Stimulated activated CD4-positive, alpha-beta T cell treated with anti-CD3 and anti-CD28 coated beads, Interleukin-1b, Interleukin-23, amount 100 ng/mL, for 48 hours (primary cell): ENCODE results near the gene TAS2R38.
"Not testable (repeated sequence)": the region's sequence is repeated elsewhere in the genome, so short reads cannot be mapped to it uniquely, and the experiment has no call there.

Experiments used
- DNase-seq: peaks from one replicate; pipeline ENCODE4 v3.0.0-alpha.2; 2020

TAS2R38 gene

DNA sequence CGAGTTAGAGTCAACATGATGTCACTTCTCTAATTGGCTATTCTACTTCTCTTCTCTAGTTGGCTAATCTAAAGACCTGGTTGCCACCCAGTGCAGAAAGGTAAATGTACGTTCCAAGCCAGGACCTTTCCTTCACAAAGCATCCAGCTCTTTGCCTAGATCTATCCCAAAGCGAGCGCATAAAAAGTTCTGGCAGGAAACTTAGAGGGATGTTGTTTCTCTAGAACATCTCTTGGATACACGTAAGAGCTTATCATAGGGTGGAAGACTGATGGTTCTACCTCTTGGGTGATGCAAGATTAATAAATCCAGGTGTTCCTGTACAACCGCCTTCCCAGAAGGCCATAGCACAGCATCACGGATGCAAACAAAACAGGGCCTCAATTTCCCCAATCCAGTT is at the start of gene TAS2R38:
TSS of gene TAS2R38 (minus strand) at position 101 of the 400 bp plus-strand sequence. CDS start at position 17, 84 bp downstream.
- DNase-seq: no peak

DNA sequence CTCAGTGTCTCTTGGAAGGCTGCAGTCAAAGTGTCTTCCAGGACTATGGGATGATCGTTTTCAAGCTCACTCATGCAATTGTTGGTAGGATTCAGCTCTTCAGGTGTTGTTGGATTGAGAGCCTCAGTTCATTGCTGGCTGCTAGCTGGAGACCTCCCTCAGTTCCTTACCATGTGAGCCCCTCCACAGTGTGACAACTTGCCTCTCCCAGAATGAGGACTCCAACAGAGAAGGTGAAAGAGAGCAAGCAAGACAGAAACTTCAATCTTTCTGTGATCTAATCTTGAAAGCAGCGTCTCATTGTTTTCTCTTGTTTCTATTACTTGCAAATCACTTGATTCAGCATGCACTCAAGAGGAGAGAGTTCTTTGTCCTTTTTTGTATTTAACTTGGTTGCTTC is 44.6 kb upstream of the TAS2R38 start:
- DNase-seq: no peak

DNA sequence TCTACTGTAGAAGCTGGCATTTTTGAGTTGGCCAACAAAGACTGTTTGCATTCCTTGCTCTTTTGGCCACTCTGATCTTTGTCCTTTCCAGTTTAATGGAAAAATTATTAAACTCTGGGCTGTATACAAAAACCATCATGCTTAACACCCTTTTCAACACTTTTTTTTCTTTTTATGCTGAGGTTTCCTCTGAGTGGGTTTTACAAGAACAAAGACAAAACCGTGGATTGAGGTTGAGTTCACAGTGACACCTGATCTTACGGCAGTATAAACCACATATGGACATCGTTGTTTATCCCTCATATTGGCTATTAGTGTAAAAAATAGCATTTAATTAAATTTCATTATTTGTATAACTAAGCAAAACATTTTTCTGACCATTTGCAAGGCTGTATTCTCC is 43.9 kb upstream of the TAS2R38 start:
- no peak for DNase-seq

DNA sequence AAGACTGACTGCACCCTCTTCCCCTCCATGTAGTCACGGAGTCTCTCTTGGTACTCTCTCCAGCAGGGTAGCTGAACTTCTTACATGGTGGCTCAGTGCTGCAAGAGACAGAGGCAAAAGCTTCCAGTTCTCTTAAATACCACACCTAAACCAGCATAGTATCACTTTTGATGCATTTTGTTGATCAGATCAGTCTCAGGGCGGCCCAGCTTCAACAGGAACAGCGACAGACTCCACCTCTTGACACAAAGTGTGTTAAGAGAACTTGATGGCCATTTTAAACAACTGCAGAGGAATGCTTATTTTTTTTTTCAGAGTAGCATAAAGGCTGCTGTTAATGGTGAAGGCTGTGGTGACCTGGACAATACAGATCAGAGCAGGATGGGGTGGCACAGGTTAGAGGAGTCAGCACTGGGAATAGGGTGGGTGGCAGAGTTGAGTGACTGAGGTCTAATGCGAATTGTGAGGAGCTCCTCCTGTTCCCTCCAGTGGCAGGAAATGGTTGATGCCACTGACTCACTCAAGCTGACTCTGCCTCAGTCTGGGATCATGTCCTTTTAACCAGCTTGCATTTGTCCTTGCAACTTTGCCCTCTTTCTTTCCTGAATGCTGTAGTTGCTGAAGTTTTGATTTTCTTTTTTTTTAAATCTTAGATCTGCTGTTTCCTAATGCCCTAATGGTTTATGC is 39.4 kb upstream of the TAS2R38 start:
- no peak for DNase-seq

DNA sequence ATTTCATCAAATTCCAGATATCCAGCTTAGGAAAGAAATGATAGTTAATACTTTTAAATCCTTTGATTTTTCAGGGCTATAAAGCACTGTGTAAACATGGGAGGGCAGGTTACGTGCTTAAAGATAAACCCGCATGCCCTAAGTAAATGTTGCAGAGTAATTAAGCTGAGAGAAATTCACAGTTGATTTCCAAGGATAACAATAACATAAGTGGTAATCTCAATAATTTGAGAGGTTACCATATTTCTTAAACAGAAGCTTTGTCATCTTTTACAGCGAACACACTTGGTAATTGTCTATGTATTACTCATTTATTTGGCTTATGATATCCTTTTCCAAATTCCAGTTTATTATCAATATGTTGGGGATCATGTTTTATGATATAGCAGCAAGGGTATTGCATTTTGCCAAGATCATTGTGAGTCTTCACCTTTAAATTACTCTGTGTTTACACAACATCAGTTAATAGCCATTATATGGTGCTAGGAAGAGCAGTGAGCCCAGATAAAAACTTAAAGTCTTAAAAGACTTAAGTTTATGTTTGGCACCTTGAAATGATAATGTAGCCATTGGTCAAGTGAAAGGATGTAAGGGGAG is 37.5 kb upstream of the TAS2R38 start:
- DNase-seq: no peak

DNA sequence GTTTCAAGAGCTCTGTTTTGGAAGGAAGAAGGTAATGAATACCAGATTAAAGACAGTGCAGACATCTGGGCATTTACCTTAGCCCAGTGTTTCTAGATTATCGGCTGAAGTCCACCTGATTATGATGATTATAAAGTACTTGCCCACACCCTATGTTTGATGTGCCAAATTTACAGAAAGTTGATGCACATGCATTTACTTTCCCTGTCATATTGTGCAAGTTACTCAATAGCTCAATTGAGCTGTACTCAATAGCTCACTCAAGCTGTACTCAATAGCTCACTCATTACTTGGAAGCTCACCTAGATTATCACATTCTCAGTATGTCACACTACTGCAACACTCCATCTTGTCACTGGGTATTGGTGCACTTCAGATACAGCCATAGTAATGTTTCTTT is 35.6 kb upstream of the TAS2R38 start:
- no peak for DNase-seq

DNA sequence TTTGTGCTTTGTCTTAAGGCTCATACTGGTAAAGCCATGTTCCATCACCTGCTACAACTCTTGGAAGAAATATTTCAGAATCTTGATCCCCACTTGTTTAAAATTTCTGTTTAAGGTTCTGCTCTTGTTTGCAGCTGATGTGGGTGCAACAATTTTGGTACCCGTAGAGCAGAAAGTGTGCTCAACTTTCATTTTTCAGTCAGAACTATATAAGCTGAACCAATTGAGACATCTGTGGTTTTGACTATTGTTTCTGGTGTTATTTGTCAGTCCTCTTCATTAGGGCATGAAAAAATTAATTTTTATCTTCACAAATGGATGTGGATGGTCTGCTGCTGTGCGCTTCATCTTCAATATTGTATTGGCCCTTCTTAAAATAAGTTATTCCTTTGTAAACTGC is 33.0 kb upstream of the TAS2R38 start:
- DNase-seq: no peak

DNA sequence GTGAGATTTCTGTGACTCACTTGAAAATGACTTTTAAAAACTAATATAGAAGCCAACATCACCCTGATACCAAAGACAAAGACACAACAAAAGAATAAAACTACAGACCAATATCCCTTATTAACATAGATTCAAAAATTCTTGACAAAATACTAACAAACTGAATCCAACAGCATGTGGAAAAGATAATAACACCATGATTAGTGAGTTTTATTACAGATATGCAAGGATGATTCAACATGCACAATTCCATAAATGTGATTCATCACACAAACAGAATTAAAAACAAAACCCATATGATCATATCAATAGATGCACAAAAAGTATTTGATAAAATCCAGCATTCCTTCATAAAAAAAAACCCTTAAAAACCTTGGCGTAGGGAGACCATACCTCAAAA is 28.6 kb upstream of the TAS2R38 start:
- no peak for DNase-seq

DNA sequence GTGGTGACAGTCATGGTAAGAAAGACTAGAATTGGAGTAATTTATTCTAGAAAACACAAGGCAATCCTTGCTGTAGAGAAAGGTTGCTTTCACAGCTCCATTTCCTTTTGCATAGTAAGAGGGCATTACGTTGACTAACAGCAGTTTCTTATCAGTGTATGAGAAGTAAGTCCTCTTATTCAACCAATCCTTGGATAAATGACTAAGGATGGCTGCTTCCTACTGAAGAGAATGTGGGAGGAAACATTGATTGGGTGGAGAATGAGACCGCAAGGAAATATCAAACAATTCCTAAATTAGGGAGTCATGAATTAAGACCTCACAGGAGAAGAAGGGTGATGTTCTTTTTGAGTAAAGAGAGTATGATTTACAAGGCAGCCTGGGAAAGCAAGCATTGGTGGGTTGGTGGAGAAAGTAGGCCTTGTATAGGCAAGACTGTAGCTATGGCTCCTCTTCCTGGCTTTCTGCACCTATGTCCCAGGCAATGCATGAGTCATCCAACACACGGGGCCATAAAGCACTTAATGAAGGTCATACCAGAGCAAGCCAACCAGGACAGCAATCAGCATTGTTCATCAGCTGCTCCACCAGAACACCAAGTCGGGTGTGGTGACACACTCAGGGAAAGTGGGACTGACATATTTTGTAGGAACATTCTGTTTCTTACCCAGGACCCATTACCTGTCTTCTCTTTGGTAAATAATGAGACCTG is 27.7 kb upstream of the TAS2R38 start:
- no peak for DNase-seq

DNA sequence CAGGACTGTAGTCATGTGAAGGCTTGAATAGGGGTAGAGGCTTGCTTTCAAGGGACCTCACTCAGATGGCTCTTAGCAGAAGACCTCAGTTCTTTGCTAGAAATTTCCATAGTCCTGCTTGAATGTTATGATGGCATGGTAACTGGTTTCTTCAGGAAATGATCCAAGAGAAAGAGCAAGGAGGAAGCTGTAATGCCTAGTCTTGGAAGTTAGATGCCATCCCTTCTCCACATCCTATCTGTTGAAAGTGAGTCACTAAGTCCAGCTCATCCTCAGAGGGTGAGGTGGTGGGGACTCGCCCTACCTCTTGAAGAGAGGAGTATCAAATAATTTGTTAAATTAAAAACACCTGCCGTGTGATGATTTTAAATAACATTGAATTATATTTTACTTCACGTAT is 26.7 kb upstream of the TAS2R38 start:
- no peak for DNase-seq

DNA sequence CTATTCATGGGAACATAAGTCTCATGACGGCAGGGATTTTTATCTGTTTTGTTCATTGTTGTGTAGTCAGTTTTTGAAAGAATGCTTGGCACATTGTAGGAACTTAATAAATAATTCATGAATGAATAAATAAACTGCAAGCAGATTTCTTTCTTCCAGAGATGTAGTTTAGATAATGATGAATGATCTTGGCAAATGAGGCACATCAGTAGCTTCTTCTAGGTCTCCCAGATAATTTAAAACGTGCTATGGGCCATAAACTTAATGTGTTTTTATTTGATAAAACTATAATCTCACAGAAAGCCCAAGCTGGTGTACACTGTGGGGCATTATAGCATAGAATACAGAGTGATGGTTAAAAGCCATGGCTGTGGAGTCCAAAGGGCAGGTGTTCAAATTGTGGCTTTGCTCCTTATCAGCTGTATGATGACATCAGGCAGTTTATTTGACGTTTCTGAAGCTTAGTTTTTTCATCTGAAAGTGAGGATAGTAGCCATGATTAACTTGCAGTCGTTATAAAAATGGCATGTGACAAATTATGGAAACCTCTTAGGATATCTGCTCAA is 25.6 kb upstream of the TAS2R38 start:
- no peak for DNase-seq

DNA sequence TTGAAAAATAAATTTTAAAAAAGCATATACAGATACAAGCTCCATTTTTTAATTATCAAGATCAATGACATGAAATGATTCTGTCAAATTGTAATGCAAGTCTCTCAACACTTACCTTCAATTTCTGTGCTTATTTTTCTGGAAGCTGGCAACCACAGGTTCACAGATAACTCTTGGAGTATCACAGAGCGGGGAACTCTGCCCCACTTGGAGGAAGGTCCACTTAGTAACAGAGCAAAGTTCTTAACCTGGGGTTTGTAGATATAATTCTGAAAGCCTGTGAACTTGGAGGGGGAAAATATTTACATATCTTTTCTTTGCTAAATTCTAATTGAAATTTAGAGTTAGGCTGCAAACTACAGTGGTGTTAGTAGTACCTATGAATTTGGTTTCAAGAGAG is 19.8 kb upstream of the TAS2R38 start:
- DNase-seq: no peak

DNA sequence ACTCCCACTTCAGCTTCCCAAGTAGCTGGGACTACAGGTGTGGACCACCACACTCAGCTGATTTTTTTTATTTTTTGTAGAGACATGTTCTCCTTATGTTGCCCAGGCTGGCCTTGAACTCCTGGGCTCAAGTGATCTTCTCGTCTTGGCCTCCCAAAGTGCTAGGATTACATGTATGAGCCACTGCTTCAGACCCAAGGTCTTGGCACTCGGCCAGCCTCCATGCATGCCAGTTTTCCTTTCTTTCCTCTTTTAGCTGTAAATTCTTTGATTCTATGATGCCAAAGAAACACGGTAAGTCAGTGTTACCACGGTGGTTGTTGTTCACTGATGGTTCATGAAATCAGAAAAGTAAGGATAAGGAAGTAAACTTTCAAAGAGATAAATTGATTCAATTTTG is 19.1 kb upstream of the TAS2R38 start:
- no peak for DNase-seq

DNA sequence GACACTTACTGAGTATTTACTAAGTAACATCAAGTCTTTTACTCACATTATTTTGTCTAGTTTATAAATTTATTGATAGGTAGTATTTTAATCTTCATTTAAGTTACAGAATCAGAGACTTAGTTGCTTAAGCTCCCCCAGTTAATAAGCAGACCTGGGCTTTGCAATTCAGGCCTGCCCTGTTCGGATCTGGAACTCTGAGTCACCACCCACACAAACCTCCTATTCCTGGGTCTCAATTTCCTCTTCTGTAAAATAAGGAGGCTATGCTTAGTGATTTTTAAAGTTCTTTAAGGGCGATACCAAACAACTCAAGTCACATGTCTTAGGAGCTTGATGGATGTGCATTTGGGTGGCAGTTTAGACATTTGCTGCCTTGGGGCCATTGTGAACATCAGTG is 18.6 kb upstream of the TAS2R38 start:
- DNase-seq: no peak

DNA sequence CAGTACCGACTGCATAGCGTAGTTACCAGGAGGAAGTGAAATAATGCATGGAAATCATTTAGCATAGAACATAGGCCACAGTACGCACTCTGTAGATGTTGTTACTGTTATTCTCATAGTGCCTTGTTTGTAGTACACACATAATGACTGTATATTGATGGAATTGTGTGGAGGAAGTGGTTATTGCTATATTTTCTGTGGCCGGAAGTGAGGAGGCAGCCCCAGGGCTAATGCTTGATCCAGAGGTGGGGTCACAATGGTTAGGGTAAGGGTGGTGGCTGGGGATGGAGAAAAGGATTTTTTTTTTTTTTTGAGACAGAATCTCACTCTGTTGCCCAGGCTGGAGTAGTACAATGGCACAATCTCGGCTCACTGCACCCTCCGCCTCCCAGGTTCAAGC is 17.6 kb upstream of the TAS2R38 start:
- DNase-seq: no peak

DNA sequence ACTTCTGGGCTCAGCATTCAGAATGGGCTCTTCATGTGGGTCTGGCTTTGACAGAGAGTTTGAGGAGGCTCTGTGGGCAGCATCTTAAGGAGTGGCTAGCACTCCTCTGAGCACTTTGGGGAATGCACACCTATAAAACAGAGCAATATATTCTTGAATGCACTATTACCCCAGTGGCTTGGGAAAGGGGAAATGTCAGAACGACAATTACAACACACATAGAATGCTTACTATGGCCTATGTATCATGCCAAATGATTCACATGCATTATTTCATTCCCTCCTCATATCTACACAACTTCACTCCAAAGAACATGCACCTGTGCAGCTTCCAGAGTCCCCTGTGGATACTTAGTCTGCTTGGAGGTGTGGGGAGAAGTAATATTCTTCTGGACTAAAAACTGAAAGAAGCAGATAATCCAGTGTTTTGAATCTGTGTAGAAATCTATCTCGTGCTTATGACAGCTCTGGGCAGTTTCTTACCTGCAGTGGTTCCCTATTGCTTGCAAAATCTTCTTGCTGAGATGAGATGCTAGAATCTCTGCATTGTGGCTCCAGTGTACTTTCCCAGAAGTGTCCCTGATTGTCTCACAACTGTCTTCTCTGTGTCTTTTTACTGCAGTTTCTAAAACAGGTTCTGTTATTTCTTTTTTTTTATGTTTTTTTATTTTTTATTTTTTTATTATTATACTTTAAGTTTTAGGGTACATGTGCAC is 16.6 kb upstream of the TAS2R38 start:
- DNase-seq: no peak

DNA sequence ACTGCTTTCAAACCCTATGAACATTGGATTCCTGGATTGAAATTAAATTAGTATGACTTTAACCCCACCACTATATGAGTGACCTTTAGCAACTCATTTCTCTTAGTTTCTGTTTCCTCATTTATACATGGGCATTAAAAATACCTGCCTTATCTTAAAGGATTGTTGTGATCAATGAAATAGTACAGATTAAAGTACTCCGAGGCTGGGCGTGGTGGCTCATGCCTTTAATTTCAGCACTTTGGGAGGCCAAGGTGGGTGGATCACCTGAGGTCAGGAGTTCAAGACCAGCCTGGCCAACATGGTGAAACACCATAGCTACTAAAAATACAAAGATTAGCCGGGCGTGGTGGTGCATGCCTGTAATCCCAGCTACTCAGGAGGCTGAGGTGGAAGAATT is 14.2 kb upstream of the TAS2R38 start:
- DNase-seq: not testable (repeated sequence)

DNA sequence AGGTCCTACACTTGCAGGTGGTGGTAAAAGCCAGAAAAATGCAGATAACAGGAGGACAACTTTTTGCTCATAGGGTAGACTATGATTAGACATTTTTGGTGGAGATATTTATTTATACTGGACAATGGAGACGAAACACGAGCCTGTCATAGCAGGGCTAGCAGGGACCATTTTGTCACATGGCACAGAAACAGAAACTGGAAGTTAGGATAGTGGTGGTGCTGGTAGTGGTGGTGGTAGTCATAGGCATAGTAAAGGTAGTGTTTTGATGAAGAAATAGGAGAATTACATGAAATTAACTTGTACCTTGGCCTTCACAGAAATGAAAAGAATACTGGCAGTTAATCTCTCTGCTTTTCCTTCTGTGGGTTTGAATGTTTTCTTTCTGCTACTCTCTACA is 13.3 kb upstream of the TAS2R38 start:
- DNase-seq: no peak

DNA sequence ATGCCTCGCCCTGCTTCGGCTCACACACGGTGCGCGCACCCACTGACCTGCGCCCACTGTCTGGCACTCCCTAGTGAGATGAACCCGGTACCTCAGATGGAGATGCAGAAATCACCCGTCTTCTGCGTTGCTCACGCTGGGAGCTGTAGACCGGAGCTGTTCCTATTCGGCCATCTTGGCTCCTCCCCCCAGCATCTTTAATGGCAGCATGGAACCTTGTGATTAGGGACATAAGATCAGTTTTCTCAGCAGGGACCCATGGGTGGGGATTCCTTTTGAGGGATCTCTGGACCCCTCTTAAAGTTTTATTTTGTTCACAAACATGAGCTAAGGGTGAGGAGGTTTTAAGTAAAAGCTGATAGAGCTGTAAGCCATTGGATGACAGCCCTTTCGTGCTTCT is 12.4 kb upstream of the TAS2R38 start:
- DNase-seq: not testable (repeated sequence)

DNA sequence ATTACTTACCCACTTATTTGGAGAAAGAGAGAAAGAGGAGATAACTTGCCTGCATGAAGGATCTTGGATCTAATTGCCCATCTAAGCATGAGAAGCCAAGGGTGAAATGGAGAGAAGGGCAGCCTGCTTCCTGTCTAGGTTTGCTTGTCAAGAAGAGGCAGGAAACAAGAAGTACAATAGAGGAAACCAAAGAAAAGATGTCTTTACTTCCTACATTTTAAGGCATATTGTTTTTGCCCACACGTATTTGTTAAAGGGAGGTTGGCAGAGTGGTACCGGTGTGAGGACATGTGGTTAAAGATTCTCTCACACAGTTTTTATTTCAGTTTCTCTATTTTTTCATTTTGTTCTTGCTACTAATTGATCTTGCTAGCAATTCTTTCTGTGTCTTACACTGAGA is 6.0 kb upstream of the TAS2R38 start:
- no peak for DNase-seq

DNA sequence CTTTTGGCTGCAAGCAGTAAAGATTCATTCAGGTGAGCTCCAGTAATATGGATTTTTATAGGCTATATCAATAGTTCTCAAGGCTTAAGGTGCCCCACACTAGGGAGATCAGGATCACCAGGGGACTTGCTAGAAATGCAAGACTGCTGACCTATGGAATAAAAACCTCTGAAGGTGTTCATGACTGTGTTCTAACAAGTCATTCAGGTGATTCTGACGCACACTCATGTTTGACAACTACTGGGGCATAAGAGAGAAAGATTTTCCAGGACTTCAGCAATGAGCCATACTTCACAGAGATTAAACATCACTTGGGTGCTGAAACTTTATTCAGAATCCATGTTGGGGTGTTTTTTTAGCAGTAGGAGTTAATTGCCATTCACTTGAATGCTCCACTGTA is 4.8 kb upstream of the TAS2R38 start:
- no peak for DNase-seq

DNA sequence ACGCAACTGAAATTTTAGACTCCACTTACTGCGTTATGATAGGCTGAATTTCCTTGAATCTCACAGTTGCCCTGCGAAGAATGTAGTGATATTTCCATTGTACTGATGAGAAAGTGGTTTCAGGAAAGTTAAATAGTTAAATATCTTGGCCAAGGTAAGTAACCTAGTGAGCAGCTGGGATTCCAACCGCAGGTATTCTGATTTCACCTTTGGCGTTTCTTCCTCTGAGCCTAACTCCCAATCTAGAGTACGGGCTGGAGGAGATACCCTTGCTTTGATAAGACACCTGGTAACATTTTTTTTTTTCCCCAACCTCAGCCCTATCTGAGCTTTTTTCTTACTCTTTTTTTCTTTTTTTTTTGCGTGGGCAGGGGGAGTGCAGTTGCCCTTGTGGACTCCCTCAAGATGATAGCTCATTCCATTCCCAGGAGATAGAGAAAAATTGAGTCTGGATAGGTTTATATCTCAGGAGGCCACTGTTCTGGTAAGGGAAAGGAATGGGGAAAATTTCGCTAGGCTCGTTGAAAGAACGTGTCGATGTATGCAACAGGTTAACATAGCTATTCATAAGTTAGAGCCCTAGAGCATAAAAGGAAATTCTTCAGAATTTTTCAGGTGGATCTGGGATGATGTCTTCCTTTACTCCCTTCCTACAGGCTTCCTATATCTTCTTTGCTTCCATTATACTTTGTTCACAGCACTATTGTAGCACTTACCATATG is 3.1 kb upstream of the TAS2R38 start:
- DNase-seq: no peak
